ENCODE results near the gene SUPT7L. TPM values are rescaled to one million over a fixed set of nuclear protein-coding genes. Genes with fewer than 3 reads are reported as not detected.

SUPT7L gene
- total RNA-seq (29.6 TPM), polyA plus RNA-seq (ENCODE audit: insufficient read depth, low read depth, low replicate concordance) (28.1 TPM)
- long read RNA-seq, donor 1, full-length matches to known transcripts, result 9 of 37 reads
- long read RNA-seq, donor 1, partial matches to known transcripts, result 23 of 37 reads
- long read RNA-seq, donor 1, other reads (novel, unspliced or antisense), result 5 of 37 reads
- long read RNA-seq, donor 2, full-length matches to known transcripts, result 1 of 41 reads
- long read RNA-seq, donor 2, partial matches to known transcripts, result 40 of 41 reads
- long read RNA-seq, donor 2, other reads (novel, unspliced or antisense), result 0 of 41 reads
- long read RNA-seq, donor 3, full-length matches to known transcripts, result 13 of 38 reads
- long read RNA-seq, donor 3, partial matches to known transcripts, result 25 of 38 reads
- long read RNA-seq, donor 3, other reads (novel, unspliced or antisense), result 0 of 38 reads
- long read RNA-seq, donor 4, full-length matches to known transcripts, result 6 of 53 reads
- long read RNA-seq, donor 4, partial matches to known transcripts, result 42 of 53 reads
- long read RNA-seq, donor 4, other reads (novel, unspliced or antisense), result 5 of 53 reads
- long read RNA-seq, donor 5, partial matches to known transcripts, result 0 of 1 reads
- long read RNA-seq, donor 5, other reads (novel, unspliced or antisense), result 0 of 1 reads
- long read RNA-seq, donor 6, full-length matches to known transcripts, result 2 of 8 reads
- long read RNA-seq, donor 6, partial matches to known transcripts, result 6 of 8 reads
- long read RNA-seq, donor 6, other reads (novel, unspliced or antisense), result 0 of 8 reads
- long read RNA-seq, donor 7, full-length matches to known transcripts, result 15 of 29 reads
- long read RNA-seq, donor 7, partial matches to known transcripts, result 7 of 29 reads
- long read RNA-seq, donor 7, other reads (novel, unspliced or antisense), result 7 of 29 reads
- long read RNA-seq, donor 8, full-length matches to known transcripts, result 8 of 54 reads
- long read RNA-seq, donor 8, partial matches to known transcripts, result 46 of 54 reads
- long read RNA-seq, donor 8, other reads (novel, unspliced or antisense), result 0 of 54 reads
- long read RNA-seq, donor 9, full-length matches to known transcripts, result 1 of 1 reads
- long read RNA-seq, donor 9, partial matches to known transcripts, result 0 of 1 reads
- long read RNA-seq, donor 9, other reads (novel, unspliced or antisense), result 0 of 1 reads
- long read RNA-seq, donor 10, full-length matches to known transcripts, result 4 of 52 reads
- long read RNA-seq, donor 10, partial matches to known transcripts, result 37 of 52 reads
- long read RNA-seq, donor 10, other reads (novel, unspliced or antisense), result 11 of 52 reads

GRCh38 chr2:27663285-27664153, at the start of gene SUPT7L, which contains the start of gene SLC4A1AP:
TSS of gene SUPT7L (minus strand) at chr2:27663614. CDS start at chr2:27662192, 1,422 bp downstream.
TSS of gene SLC4A1AP (plus strand) at chr2:27663889. CDS start at chr2:27663915, 26 bp downstream.
- H3K36me3 ChIP-seq (ENCODE audit: control insufficient read depth in 2 of 3, insufficient read depth in 3 of 3, low read length in 3 of 3), result peaks cover 4 to 24% (median 12%) of the 10 kb centered on the region in 3 donors

GRCh38 chr2:27713201-27713600, 49.8 kb upstream of the SUPT7L start:
- no peak for FAIRE-seq
- TF ChIP-seq CTCF (IDR thresholded peaks at IDR 0.05; ENCODE audit: borderline replicate concordance, extremely low read depth, insufficient read depth), result no peak
- H3K27ac ChIP-seq (ENCODE audit: low read depth in 2 of 2, low read length in 2 of 2), result no peak overlapping the region

More at GRCh38 chr2:27663285-27664153, at the start of gene SUPT7L, which contains the start of gene SLC4A1AP:
- Histone ChIP-seq H3K4me3 (ENCODE audit: low read length in 3 of 3) (peak within 1 kb of the TSS; percentile 97 to 100 (median 100)), H3K9ac (ENCODE audit: low read length in 3 of 3) (peak within 1 kb of the TSS; percentile 70 to 100 (median 78)), H3K9me3 (ENCODE audit: control insufficient read depth in 2 of 3, insufficient read depth in 1 of 3, low read length in 3 of 3) (no peaks in the 10 kb centered on the region), H3K4me1 (ENCODE audit: control insufficient read depth in 2 of 3, insufficient read depth in 2 of 3, low read depth in 1 of 3, low read length in 3 of 3) (peaks cover 3 to 12% (median 12%) of the 10 kb centered on the region in 3 donors), H3K27me3 (ENCODE audit: control insufficient read depth, insufficient read depth, low read length) (no peaks in the 10 kb centered on the region), H3K27ac (ENCODE audit: low read depth in 2 of 2, low read length in 2 of 2) (peak within 1 kb of the TSS; percentile 91 to 95)
- intact Hi-C loops (cut with DNase I), result no loop called here
- TF ChIP-seq CTCF (IDR thresholded peaks at IDR 0.05; ENCODE audit: borderline replicate concordance, extremely low read depth, insufficient read depth), result no peak
- FAIRE-seq (no peak), DNase-seq (peak; percentile 83 to 93 (median 89))

GRCh38 chr2:27712522-27712921, 49.1 kb upstream of the SUPT7L start:
- Histone ChIP-seq H3K4me1 (ENCODE audit: control insufficient read depth in 2 of 3, insufficient read depth in 2 of 3, low read depth in 1 of 3, low read length in 3 of 3) (peaks cover 0 to 7% (median 6%) of the 10 kb centered on the region in 3 donors), H3K36me3 (ENCODE audit: control insufficient read depth in 2 of 3, insufficient read depth in 3 of 3, low read length in 3 of 3) (no peaks in the 10 kb centered on the region), H3K9ac (ENCODE audit: low read length in 3 of 3) (no peak overlapping the region), H3K9me3 (ENCODE audit: control insufficient read depth in 2 of 3, insufficient read depth in 1 of 3, low read length in 3 of 3) (no peaks in the 10 kb centered on the region), H3K4me3 (ENCODE audit: low read length in 3 of 3) (no peak overlapping the region), H3K27me3 (ENCODE audit: control insufficient read depth, insufficient read depth, low read length) (no peaks in the 10 kb centered on the region), H3K27ac (ENCODE audit: low read depth in 2 of 2, low read length in 2 of 2) (no peak overlapping the region)
- no peak for TF ChIP-seq CTCF (IDR thresholded peaks at IDR 0.05; ENCODE audit: borderline replicate concordance, extremely low read depth, insufficient read depth)
- DNase-seq, result no peak
- FAIRE-seq, result no peak
- intact Hi-C loops (cut with DNase I), result no loop called here

More at GRCh38 chr2:27713201-27713600, 49.8 kb upstream of the SUPT7L start:
- no peak for DNase-seq
- intact Hi-C loops (cut with DNase I), result no loop called here
- Histone ChIP-seq H3K9ac (ENCODE audit: low read length in 3 of 3) (no peak overlapping the region), H3K9me3 (ENCODE audit: control insufficient read depth in 2 of 3, insufficient read depth in 1 of 3, low read length in 3 of 3) (no peaks in the 10 kb centered on the region), H3K4me3 (ENCODE audit: low read length in 3 of 3) (no peak overlapping the region), H3K27me3 (ENCODE audit: control insufficient read depth, insufficient read depth, low read length) (no peaks in the 10 kb centered on the region), H3K36me3 (ENCODE audit: control insufficient read depth in 2 of 3, insufficient read depth in 3 of 3, low read length in 3 of 3) (no peaks in the 10 kb centered on the region), H3K4me1 (ENCODE audit: control insufficient read depth in 2 of 3, insufficient read depth in 2 of 3, low read depth in 1 of 3, low read length in 3 of 3) (peaks cover 0 to 6% (median 6%) of the 10 kb centered on the region in 3 donors)

Data from kidney (tissue), 22 donors.